HL-60 (cell line): ENCODE measurements around the gene FSTL4.

Experiments
- DNase-seq, 2 experiments: peaks; one replicate each; pipeline ENCODE4 v3.0.0-alpha.2; 2010 to 2020; ENCODE audit warnings: low read depth in 1 of 2, low spot score in 1 of 2
- H3K27ac ChIP-seq: fragments of 250-450 bp; sonication (Bioruptor Pico); replicated peaks from 2 replicates; pipeline ENCODE4 v1.5.1; 2020; ENCODE audit warnings: mild to moderate bottlenecking, moderate library complexity
- H3K27me3 ChIP-seq: fragments of 250-450 bp; sonication (Bioruptor Pico); 2 replicates; pipeline ENCODE4 v1.5.1; 2021; ENCODE audit warnings: mild to moderate bottlenecking, moderate library complexity; ENCODE audit not compliant: insufficient read depth, poor library complexity, severe bottlenecking
- H3K4me3 ChIP-seq: replicated peaks from 2 replicates; pipeline ENCODE4 v1.5.1; 2011; ENCODE audit warnings: mild to moderate bottlenecking, control low read depth, low read length; ENCODE audit not compliant: insufficient read depth
- CTCF ChIP-seq: IDR thresholded peaks from one replicate; pipeline ENCODE4 v1.5.1; 2011; ENCODE audit warnings: low read length, control low read depth, inconsistent platforms; ENCODE audit not compliant: insufficient read depth
- GABPA ChIP-seq: IDR thresholded peaks from 2 replicates; pipeline ENCODE4 v1.6.1; 2012; ENCODE audit warnings: low read depth
- POLR2AphosphoS5 ChIP-seq: IDR thresholded peaks from 2 replicates; pipeline ENCODE4 v1.6.1; 2012; ENCODE audit warnings: low read depth
- SPI1 ChIP-seq: IDR thresholded peaks from 2 replicates; pipeline ENCODE4 v1.6.1; 2012; ENCODE audit warnings: low read depth, mild to moderate bottlenecking, borderline replicate concordance
- TF ChIP-seq, protein P1 (sequence below): IDR thresholded peaks from 2 replicates; pipeline ENCODE4 v1.6.1; 2012; ENCODE audit warnings: low read depth; ENCODE audit not compliant: insufficient replicate concordance

FSTL4 gene

GRCh38 chr5:133250527-133250926, 361.8 kb downstream of the FSTL4 start:
- Histone ChIP-seq H3K27ac (no peak overlapping the region), H3K27me3 (no peaks in the 10 kb centered on the region), H3K4me3 (no peak overlapping the region)
- no peak for DNase-seq
- TF ChIP-seq SPI1 (no peak), CTCF (no peak)

GRCh38 chr5:133249593-133249992, 362.7 kb downstream of the FSTL4 start:
- no peak overlapping the region for H3K4me3 ChIP-seq
- TF ChIP-seq POLR2AphosphoS5 (no peak), GABPA (no peak), SPI1 (no peak), CTCF (no peak)
- TF ChIP-seq, protein P1, sequence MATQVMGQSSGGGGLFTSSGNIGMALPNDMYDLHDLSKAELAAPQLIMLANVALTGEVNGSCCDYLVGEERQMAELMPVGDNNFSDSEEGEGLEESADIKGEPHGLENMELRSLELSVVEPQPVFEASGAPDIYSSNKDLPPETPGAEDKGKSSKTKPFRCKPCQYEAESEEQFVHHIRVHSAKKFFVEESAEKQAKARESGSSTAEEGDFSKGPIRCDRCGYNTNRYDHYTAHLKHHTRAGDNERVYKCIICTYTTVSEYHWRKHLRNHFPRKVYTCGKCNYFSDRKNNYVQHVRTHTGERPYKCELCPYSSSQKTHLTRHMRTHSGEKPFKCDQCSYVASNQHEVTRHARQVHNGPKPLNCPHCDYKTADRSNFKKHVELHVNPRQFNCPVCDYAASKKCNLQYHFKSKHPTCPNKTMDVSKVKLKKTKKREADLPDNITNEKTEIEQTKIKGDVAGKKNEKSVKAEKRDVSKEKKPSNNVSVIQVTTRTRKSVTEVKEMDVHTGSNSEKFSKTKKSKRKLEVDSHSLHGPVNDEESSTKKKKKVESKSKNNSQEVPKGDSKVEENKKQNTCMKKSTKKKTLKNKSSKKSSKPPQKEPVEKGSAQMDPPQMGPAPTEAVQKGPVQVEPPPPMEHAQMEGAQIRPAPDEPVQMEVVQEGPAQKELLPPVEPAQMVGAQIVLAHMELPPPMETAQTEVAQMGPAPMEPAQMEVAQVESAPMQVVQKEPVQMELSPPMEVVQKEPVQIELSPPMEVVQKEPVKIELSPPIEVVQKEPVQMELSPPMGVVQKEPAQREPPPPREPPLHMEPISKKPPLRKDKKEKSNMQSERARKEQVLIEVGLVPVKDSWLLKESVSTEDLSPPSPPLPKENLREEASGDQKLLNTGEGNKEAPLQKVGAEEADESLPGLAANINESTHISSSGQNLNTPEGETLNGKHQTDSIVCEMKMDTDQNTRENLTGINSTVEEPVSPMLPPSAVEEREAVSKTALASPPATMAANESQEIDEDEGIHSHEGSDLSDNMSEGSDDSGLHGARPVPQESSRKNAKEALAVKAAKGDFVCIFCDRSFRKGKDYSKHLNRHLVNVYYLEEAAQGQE = no peak
- no peaks in the 10 kb centered on the region for H3K27me3 ChIP-seq
- no peak for DNase-seq
- H3K27ac ChIP-seq = no peak overlapping the region

DNA sequence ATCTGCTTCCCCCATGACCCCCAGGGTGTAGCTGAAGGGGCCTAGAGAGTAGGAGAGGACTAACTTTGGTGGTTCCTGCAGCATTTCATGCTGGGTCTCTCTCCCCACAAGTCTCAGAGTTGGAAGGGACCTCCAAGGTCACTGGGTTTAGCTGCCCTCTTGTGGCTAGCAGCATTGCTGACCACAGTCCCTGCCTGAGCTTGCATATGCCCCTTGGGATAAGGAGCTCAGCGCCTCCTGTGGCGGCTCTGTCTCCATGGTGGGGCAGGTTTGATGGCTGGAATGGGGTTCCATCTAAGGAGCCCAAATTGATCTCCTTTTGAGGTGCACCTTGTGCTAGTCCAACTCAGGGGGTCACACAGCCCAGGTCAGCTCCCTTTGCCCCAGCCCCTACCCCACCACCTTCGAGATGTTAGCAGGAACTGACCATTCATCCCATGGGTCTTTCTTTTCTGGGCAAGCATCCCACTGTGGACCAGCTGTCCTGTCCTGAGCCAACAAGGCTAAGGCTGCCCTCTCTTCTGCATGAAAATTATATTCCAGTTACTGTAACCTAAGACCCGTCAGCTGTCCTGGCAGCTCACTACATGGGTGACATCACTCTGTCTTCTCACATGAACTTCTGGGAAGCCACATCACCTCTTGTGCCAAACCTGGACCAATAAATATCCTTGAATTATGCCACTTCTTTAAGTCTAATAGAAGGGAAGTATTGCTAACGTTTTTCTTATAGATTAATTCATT, 364.3 kb downstream of the FSTL4 start:
- Histone ChIP-seq H3K27me3 (no peaks in the 10 kb centered on the region), H3K4me3 (no peak overlapping the region), H3K27ac (no peak overlapping the region)
- TF ChIP-seq POLR2AphosphoS5 (no peak), SPI1 (no peak), CTCF (no peak), GABPA (no peak)
- TF ChIP-seq, protein P1 = no peak
- no peak for DNase-seq
